ENCODE measurements around the gene PROC. TPM values are rescaled to one million over a fixed set of nuclear protein-coding genes. Genes with fewer than 3 reads are reported as not detected.

PROC gene
- polyA plus RNA-seq, 4 donors, result 1.0 to 26.3 (median 4.9) TPM

GRCh38 chr2:127431408-127432023 is 13.3 kb downstream of the PROC start:
- no peak overlapping the region for H3K27ac ChIP-seq (ENCODE audit: low read depth in 1 of 3, low read length in 2 of 3)
- 80 to 81% (median 81%) methylated on average over 14 of the region's 14 CpGs for WGBS, 3 donors
- no peak overlapping the region for H3K4me3 ChIP-seq (ENCODE audit: low read depth in 1 of 3, low read length in 3 of 3)
- DNase-seq (no peak), FAIRE-seq (no peak)
- no peaks in the 10 kb centered on the region for H3K4me1 ChIP-seq (ENCODE audit: control insufficient read depth in 3 of 3, insufficient read depth in 2 of 3, low read depth in 1 of 3, low read length in 2 of 3)
- no peaks in the 10 kb centered on the region for H3K9me3 ChIP-seq (ENCODE audit: control insufficient read depth in 2 of 2, insufficient read depth in 1 of 2, low read depth in 1 of 2, low read length in 1 of 2)
- peaks cover 0 to 22% (median 0%) of the 10 kb centered on the region in 3 donors for H3K36me3 ChIP-seq (ENCODE audit: control insufficient read depth in 3 of 3, insufficient read depth in 2 of 3, low read depth in 1 of 3, low read length in 3 of 3)
- H3K27me3 ChIP-seq (ENCODE audit: control insufficient read depth in 3 of 3, insufficient read depth in 3 of 3, low read length in 3 of 3), result no peaks in the 10 kb centered on the region

- Histone ChIP-seq H3K27ac (ENCODE audit: low read depth in 1 of 3, low read length in 2 of 3) (no peak overlapping the region), H3K9me3 (ENCODE audit: control insufficient read depth in 2 of 2, insufficient read depth in 1 of 2, low read depth in 1 of 2, low read length in 1 of 2) (peaks cover 0 to 8% of the 10 kb centered on the region in 2 donors), H3K4me1 (ENCODE audit: control insufficient read depth in 3 of 3, insufficient read depth in 2 of 3, low read depth in 1 of 3, low read length in 2 of 3) (peaks cover 0 to 13% (median 0%) of the 10 kb centered on the region in 3 donors), H3K4me3 (ENCODE audit: low read depth in 1 of 3, low read length in 3 of 3) (no peak overlapping the region), H3K36me3 (ENCODE audit: control insufficient read depth in 3 of 3, insufficient read depth in 2 of 3, low read depth in 1 of 3, low read length in 3 of 3) (peaks cover 0 to 5% (median 0%) of the 10 kb centered on the region in 3 donors), H3K27me3 (ENCODE audit: control insufficient read depth in 3 of 3, insufficient read depth in 3 of 3, low read length in 3 of 3) (no peaks in the 10 kb centered on the region)
- no peak for FAIRE-seq
- 94 to 96% (median 95%) methylated on average over 6 of the region's 6 CpGs for WGBS, 3 donors
- DNase-seq, result no peak
Measured at GRCh38 chr2:127434515-127434914, 16.3 kb downstream of the PROC start.

GRCh38 chr2:127437056-127437455 is 18.8 kb downstream of the PROC start:
- DNase-seq (no peak), FAIRE-seq (no peak)
- Histone ChIP-seq H3K4me1 (ENCODE audit: control insufficient read depth in 3 of 3, insufficient read depth in 2 of 3, low read depth in 1 of 3, low read length in 2 of 3) (peaks cover 0 to 13% (median 0%) of the 10 kb centered on the region in 3 donors), H3K4me3 (ENCODE audit: low read depth in 1 of 3, low read length in 3 of 3) (no peak overlapping the region), H3K9me3 (ENCODE audit: control insufficient read depth in 2 of 2, insufficient read depth in 1 of 2, low read depth in 1 of 2, low read length in 1 of 2) (peaks cover 0 to 25% of the 10 kb centered on the region in 2 donors), H3K36me3 (ENCODE audit: control insufficient read depth in 3 of 3, insufficient read depth in 2 of 3, low read depth in 1 of 3, low read length in 3 of 3) (peaks cover 0 to 4% (median 0%) of the 10 kb centered on the region in 3 donors), H3K27ac (ENCODE audit: low read depth in 1 of 3, low read length in 2 of 3) (no peak overlapping the region), H3K27me3 (ENCODE audit: control insufficient read depth in 3 of 3, insufficient read depth in 3 of 3, low read length in 3 of 3) (no peaks in the 10 kb centered on the region)
- 89 to 93% (median 90%) methylated on average over 9 of the region's 9 CpGs for WGBS, 3 donors

GRCh38 chr2:127437781-127438726 is 19.8 kb downstream of the PROC start:
- 72 to 84% (median 77%) methylated on average over 13 of the region's 13 CpGs for whole genome bisulfite sequencing, 3 donors
- Histone ChIP-seq H3K27ac (ENCODE audit: low read depth in 1 of 3, low read length in 2 of 3) (peak overlapping the region in 1 of 3 donors; percentile 60), H3K4me1 (ENCODE audit: control insufficient read depth in 3 of 3, insufficient read depth in 2 of 3, low read depth in 1 of 3, low read length in 2 of 3) (peaks cover 0 to 13% (median 0%) of the 10 kb centered on the region in 3 donors), H3K9me3 (ENCODE audit: control insufficient read depth in 2 of 2, insufficient read depth in 1 of 2, low read depth in 1 of 2, low read length in 1 of 2) (peaks cover 0 to 26% of the 10 kb centered on the region in 2 donors), H3K4me3 (ENCODE audit: low read depth in 1 of 3, low read length in 3 of 3) (no peak overlapping the region), H3K36me3 (ENCODE audit: control insufficient read depth in 3 of 3, insufficient read depth in 2 of 3, low read depth in 1 of 3, low read length in 3 of 3) (peaks cover 0 to 4% (median 0%) of the 10 kb centered on the region in 3 donors), H3K27me3 (ENCODE audit: control insufficient read depth in 3 of 3, insufficient read depth in 3 of 3, low read length in 3 of 3) (no peaks in the 10 kb centered on the region)
- DNase-seq (peak; percentile 32 to 83), FAIRE-seq (no peak)

- DNase-seq, result no peak
- Histone ChIP-seq H3K36me3 (ENCODE audit: control insufficient read depth in 3 of 3, insufficient read depth in 2 of 3, low read depth in 1 of 3, low read length in 3 of 3) (peaks cover 0 to 4% (median 0%) of the 10 kb centered on the region in 3 donors), H3K27me3 (ENCODE audit: control insufficient read depth in 3 of 3, insufficient read depth in 3 of 3, low read length in 3 of 3) (no peaks in the 10 kb centered on the region), H3K4me1 (ENCODE audit: control insufficient read depth in 3 of 3, insufficient read depth in 2 of 3, low read depth in 1 of 3, low read length in 2 of 3) (peaks cover 0 to 13% (median 0%) of the 10 kb centered on the region in 3 donors), H3K4me3 (ENCODE audit: low read depth in 1 of 3, low read length in 3 of 3) (no peak overlapping the region), H3K27ac (ENCODE audit: low read depth in 1 of 3, low read length in 2 of 3) (no peak overlapping the region), H3K9me3 (ENCODE audit: control insufficient read depth in 2 of 2, insufficient read depth in 1 of 2, low read depth in 1 of 2, low read length in 1 of 2) (peaks cover 0 to 30% of the 10 kb centered on the region in 2 donors)
- WGBS, 3 donors, result 79 to 93% (median 86%) methylated on average over 5 of the region's 5 CpGs
- FAIRE-seq, result no peak
Measured at GRCh38 chr2:127439343-127439742, 21.1 kb downstream of the PROC start.

- H3K4me3 ChIP-seq (ENCODE audit: low read depth in 1 of 3, low read length in 3 of 3), result no peak overlapping the region
- peaks cover 0 to 7% of the 10 kb centered on the region in 2 donors for H3K9me3 ChIP-seq (ENCODE audit: control insufficient read depth in 2 of 2, insufficient read depth in 1 of 2, low read depth in 1 of 2, low read length in 1 of 2)
- WGBS, 3 donors, result 89 to 98% (median 92%) methylated on average over 2 of the region's 2 CpGs
- H3K4me1 ChIP-seq (ENCODE audit: control insufficient read depth in 3 of 3, insufficient read depth in 2 of 3, low read depth in 1 of 3, low read length in 2 of 3), result no peaks in the 10 kb centered on the region
- no peaks in the 10 kb centered on the region for H3K27me3 ChIP-seq (ENCODE audit: control insufficient read depth in 3 of 3, insufficient read depth in 3 of 3, low read length in 3 of 3)
- FAIRE-seq (no peak), DNase-seq (no peak)
- peaks cover 0 to 3% (median 0%) of the 10 kb centered on the region in 3 donors for H3K36me3 ChIP-seq (ENCODE audit: control insufficient read depth in 3 of 3, insufficient read depth in 2 of 3, low read depth in 1 of 3, low read length in 3 of 3)
- H3K27ac ChIP-seq (ENCODE audit: low read depth in 1 of 3, low read length in 2 of 3), result no peak overlapping the region
Measured at GRCh38 chr2:127448526-127448925, 30.3 kb downstream of the PROC start.

GRCh38 chr2:127449414-127449813 is 31.2 kb downstream of the PROC start:
- FAIRE-seq, result no peak

GRCh38 chr2:127449898-127450297 is 31.7 kb downstream of the PROC start:
- Histone ChIP-seq H3K9me3 (ENCODE audit: control insufficient read depth in 2 of 2, insufficient read depth in 1 of 2, low read depth in 1 of 2, low read length in 1 of 2) (no peaks in the 10 kb centered on the region), H3K27ac (ENCODE audit: low read depth in 1 of 3, low read length in 2 of 3) (no peak overlapping the region), H3K4me3 (ENCODE audit: low read depth in 1 of 3, low read length in 3 of 3) (no peak overlapping the region), H3K4me1 (ENCODE audit: control insufficient read depth in 3 of 3, insufficient read depth in 2 of 3, low read depth in 1 of 3, low read length in 2 of 3) (peaks cover 0 to 12% (median 2%) of the 10 kb centered on the region in 3 donors), H3K27me3 (ENCODE audit: control insufficient read depth in 3 of 3, insufficient read depth in 3 of 3, low read length in 3 of 3) (no peaks in the 10 kb centered on the region), H3K36me3 (ENCODE audit: control insufficient read depth in 3 of 3, insufficient read depth in 2 of 3, low read depth in 1 of 3, low read length in 3 of 3) (peaks cover 0 to 3% (median 0%) of the 10 kb centered on the region in 3 donors)
- WGBS, 3 donors, result 92 to 95% (median 93%) methylated on average over 4 of the region's 4 CpGs
- FAIRE-seq, result no peak
- DNase-seq, result no peak

More at GRCh38 chr2:127449414-127449813, 31.2 kb downstream of the PROC start:
- Histone ChIP-seq H3K4me1 (ENCODE audit: control insufficient read depth in 3 of 3, insufficient read depth in 2 of 3, low read depth in 1 of 3, low read length in 2 of 3) (peaks cover 0 to 7% (median 2%) of the 10 kb centered on the region in 3 donors), H3K9me3 (ENCODE audit: control insufficient read depth in 2 of 2, insufficient read depth in 1 of 2, low read depth in 1 of 2, low read length in 1 of 2) (peaks cover 0 to 2% of the 10 kb centered on the region in 2 donors), H3K27ac (ENCODE audit: low read depth in 1 of 3, low read length in 2 of 3) (no peak overlapping the region), H3K27me3 (ENCODE audit: control insufficient read depth in 3 of 3, insufficient read depth in 3 of 3, low read length in 3 of 3) (no peaks in the 10 kb centered on the region), H3K4me3 (ENCODE audit: low read depth in 1 of 3, low read length in 3 of 3) (no peak overlapping the region), H3K36me3 (ENCODE audit: control insufficient read depth in 3 of 3, insufficient read depth in 2 of 3, low read depth in 1 of 3, low read length in 3 of 3) (peaks cover 0 to 3% (median 0%) of the 10 kb centered on the region in 3 donors)
- no peak for DNase-seq
- 88 to 94% (median 93%) methylated on average over 4 of the region's 4 CpGs for WGBS, 3 donors

Data from small intestine (tissue), 7 donors.